HTERT RPE-1 (cell line): ENCODE data around the gene DAPK1.

Experiments
- in situ Hi-C: fragments of 300-500 bp; cut with MboI; formaldehyde crosslinking; loops from 4 replicates; pipeline ENCODE4 v1.14.3; 2020; ENCODE audit warnings: low sequenced_read_pairs

DAPK1 gene

GRCh38 chr9:87703636-87704276, 206.1 kb downstream of the DAPK1 start:
- in situ Hi-C loops, result no loop called here

DNA sequence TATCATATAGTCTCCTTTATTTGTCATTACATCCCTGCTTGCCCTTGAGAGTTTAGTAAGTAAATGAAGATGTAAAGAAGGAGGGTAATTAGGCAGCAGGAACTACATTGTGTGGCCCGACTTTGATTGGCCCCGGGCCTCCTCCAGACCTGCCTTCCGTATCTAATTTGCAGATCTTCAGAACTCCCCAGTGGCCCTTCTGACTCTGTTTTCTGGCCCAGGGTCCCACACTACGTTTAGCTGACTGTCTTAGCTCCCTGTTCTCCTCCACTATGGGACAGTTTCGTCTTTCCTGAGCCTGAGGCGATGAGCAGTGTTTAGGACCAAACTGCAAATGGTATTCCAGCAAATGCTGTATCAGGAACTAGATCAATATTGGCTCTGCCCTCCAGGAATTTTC, 206.7 kb downstream of the DAPK1 start:
- in situ Hi-C loops, result no loop called here

DNA sequence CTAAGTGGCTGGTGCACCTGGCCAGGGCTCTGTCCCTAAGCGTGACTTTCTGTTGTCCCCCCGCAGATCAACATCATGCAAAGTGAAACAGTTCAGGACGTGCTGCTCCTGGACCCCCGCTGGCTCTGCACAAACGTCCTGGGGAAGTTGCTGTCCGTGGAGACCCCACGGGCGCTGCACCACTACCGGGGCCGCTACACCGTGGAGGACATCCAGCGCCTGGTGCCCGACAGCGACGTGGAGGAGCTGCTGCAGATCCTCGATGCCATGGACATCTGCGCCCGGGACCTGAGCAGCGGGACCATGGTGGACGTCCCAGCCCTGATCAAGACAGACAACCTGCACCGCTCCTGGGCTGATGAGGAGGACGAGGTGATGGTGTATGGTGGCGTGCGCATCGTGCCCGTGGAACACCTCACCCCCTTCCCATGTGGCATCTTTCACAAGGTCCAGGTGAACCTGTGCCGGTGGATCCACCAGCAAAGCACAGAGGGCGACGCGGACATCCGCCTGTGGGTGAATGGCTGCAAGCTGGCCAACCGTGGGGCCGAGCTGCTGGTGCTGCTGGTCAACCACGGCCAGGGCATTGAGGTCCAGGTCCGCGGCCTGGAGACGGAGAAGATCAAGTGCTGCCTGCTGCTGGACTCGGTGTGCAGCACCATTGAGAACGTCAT, 208.5 kb downstream of the DAPK1 start:
- in situ Hi-C loops, result no loop called here

DNA sequence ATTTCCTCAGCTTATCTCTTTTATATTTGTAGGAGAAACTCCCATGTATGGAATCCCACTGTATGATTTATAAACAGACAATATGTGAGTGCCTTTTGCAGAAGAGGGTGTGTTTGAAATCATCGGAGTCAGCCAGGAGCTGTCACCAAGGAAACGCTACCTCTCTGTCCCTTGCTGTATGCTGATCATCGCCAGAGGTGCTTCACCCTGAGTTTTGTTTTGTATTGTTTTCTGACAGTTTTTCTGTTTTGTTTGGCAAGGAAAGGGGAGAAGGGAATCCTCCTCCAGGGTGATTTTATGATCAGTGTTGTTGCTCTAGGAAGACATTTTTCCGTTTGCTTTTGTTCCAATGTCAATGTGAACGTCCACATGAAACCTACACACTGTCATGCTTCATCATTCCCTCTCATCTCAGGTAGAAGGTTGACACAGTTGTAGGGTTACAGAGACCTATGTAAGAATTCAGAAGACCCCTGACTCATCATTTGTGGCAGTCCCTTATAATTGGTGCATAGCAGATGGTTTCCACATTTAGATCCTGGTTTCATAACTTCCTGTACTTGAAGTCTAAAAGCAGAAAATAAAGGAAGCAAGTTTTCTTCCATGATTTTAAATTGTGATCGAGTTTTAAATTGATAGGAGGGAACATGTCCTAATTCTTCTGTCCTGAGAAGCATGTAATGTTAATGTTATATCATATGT, 210.3 kb downstream of the DAPK1 start:
- in situ Hi-C loops, result no loop called here

GRCh38 chr9:87708546-87708945, 210.9 kb downstream of the DAPK1 start:
- in situ Hi-C loops, result no loop called here

GRCh38 chr9:87708986-87709728, 211.5 kb downstream of the DAPK1 start:
- in situ Hi-C loops, result no loop called here

- in situ Hi-C loops, result no loop called here
These were observed 212.8 kb downstream of the DAPK1 start for GRCh38 chr9:87710443-87710842.

- in situ Hi-C loops, result no loop called here
These were observed 214.5 kb downstream of the DAPK1 start for GRCh38 chr9:87711857-87712800.

GRCh38 chr9:87712801-87713277, 215.2 kb downstream of the DAPK1 start:
- in situ Hi-C loops, result no loop called here

DNA sequence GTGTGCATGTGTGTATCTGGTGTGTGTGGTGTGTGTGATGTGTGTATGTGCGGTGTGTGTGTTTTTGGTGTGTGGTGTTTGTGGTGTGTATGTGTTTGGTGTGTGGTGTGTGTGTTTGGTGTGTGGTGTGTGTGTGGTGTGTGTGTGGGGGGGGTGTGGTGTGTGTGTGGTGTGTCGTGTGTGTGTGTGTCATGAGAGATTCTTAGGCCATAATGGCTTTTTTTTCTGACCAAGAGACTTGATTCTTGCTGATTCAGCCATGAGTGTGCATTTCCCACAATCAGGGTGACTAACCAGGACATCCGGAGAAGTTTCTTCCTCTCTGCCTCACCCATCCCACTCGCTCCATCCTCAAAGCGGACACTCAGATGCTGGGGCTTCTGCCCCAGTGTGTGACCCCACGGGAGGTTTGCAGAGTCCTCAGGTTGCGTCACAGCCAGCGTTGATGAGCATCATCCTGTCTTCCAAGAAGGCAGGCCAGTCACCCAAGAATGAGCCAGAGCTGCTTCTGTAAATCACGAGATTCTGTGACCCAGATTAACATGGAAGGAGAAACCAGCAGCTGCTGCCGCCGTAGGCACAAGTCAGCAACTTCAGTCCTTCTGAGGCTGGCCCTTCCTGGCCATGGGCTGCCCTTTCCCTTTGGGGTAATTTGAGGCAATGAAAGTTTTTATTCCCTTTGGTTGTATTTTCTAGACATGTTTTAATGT, 215.8 kb downstream of the DAPK1 start:
- in situ Hi-C loops, result no loop called here

DNA sequence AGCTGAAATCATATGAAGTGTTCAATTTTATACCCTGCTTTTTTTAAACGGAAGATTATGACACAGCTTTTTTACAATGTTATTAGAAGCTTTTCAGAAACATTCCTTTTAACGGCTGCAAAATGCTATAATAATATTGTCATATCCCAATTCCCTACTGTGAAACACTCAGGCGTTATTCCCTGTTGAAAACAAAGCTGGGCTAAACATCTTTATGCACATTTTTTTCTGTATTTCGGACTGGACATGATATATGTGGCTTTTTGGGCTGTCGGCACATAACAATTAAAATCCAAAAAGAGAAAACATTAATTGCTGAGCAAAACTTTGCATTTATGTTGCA, 216.3 kb downstream of the DAPK1 start:
- in situ Hi-C loops, result no loop called here

DNA sequence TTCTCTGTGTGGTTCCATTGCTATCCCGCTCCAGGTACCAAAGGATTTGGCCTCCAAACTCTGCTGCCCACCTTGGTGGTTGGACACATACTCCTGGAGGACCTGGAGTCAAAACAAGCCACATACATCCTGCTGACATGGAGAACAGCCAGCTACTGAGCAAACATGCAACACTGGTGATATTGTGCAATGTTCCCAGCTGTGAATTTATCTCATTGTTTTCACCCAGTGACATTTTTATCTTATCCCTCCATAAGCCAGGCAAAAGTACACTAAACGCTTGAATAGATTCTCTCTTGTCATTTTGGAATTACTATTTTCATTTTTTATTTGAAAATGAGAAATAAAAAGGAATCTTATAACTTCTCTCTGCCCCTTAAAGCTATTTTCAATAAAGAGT, 217.2 kb downstream of the DAPK1 start:
- in situ Hi-C loops, result no loop called here

GRCh38 chr9:87716141-87716540, 218.5 kb downstream of the DAPK1 start:
- in situ Hi-C loops, result no loop called here

GRCh38 chr9:87717456-87717855, 219.8 kb downstream of the DAPK1 start:
- in situ Hi-C loops, result no loop called here

- in situ Hi-C loops, result no loop called here
These were observed 220.6 kb downstream of the DAPK1 start for GRCh38 chr9:87718231-87718630.

DNA sequence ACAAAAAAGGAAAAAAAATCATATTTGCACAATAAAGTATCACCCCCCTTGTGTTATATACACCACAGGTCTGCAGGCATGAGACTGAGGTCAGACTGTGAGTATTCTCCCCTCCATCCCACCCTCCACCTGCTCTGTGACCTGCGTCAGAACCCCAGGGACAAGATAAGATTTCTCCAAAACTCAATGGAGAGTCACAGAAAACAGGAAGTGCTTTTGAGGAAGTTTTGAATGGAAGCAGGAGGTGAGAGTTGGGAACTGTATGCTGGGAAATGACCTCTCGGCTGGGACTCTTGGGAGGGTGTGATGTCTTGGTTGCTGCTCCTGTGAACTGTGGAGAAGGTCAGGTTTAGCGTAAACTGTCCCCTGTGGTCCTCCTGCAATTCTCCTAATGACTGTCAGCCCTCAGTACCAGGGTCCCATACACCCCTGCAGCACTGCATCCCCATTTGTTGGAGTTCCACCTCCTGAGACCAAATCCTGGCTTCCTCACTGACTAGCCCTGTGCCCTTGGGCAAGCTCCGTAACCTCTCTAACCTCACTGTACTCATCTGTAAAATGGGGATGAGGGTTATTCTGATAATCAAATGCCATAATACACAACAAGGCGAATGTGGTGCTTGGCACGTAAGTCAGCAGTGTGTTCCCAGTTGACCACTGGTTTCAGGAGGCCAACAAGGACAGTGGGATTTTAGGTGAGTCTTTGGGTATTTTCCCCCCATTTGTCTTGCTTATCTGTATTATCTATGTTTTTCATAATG, 221.4 kb downstream of the DAPK1 start:
- in situ Hi-C loops, result no loop called here

- in situ Hi-C loops, result no loop called here
These were observed 222.5 kb downstream of the DAPK1 start for GRCh38 chr9:87720173-87720572.

- in situ Hi-C loops, result no loop called here
These were observed 224.9 kb downstream of the DAPK1 start for GRCh38 chr9:87722393-87723088.
